GM19455 (cell line): ENCODE results near the gene HOMER2.
"Not testable (repeated sequence)": the region's sequence is repeated elsewhere in the genome, so short reads cannot be mapped to it uniquely, and the experiment has no call there.

Experiments
- ATAC-seq: cut with Tn5 transposase; IDR thresholded peaks from one replicate; pipeline ENCODE4 v1.9.1; 2021; ENCODE audit not compliant: unreplicated experiment

HOMER2 gene

GRCh38 chr15:82966671-82967071 lies 14.2 kb upstream of the HOMER2 start:
- ATAC-seq: peak; percentile 90

- ATAC-seq: no peak
Measured at GRCh38 chr15:82964890-82965289, 12.4 kb upstream of the HOMER2 start.

- no peak for ATAC-seq
Measured at GRCh38 chr15:82963471-82964341, 11.2 kb upstream of the HOMER2 start.

GRCh38 chr15:82960766-82961165 lies 8.2 kb upstream of the HOMER2 start:
- ATAC-seq: no peak

GRCh38 chr15:82959423-82959822 lies 6.9 kb upstream of the HOMER2 start:
- ATAC-seq: no peak

GRCh38 chr15:82958638-82959037 lies 6.1 kb upstream of the HOMER2 start:
- no peak for ATAC-seq

GRCh38 chr15:82951472-82952157 lies 905 bp downstream of the HOMER2 start:
- no peak for ATAC-seq

- no peak for ATAC-seq
Measured at GRCh38 chr15:82950746-82951370, 1.7 kb downstream of the HOMER2 start.

GRCh38 chr15:82950295-82950694 lies 2.2 kb downstream of the HOMER2 start:
- no peak for ATAC-seq

- ATAC-seq: no peak
Measured at GRCh38 chr15:82946155-82946701, 6.3 kb downstream of the HOMER2 start.

GRCh38 chr15:82945326-82945725 lies 7.2 kb downstream of the HOMER2 start:
- no peak for ATAC-seq

GRCh38 chr15:82944821-82945220 lies 7.7 kb downstream of the HOMER2 start:
- no peak for ATAC-seq

- ATAC-seq: no peak
Measured at GRCh38 chr15:82944056-82944455, 8.5 kb downstream of the HOMER2 start.

- no peak for ATAC-seq
Measured at GRCh38 chr15:82943176-82943575, 9.3 kb downstream of the HOMER2 start.

- ATAC-seq: no peak
Measured at GRCh38 chr15:82942691-82943090, 9.8 kb downstream of the HOMER2 start.

- not testable (repeated sequence) for ATAC-seq
Measured at GRCh38 chr15:82939678-82940077, 12.8 kb downstream of the HOMER2 start.

GRCh38 chr15:82937712-82938058 lies 14.8 kb downstream of the HOMER2 start:
- no peak for ATAC-seq

- no peak for ATAC-seq
Measured at GRCh38 chr15:82936966-82937711, 15.4 kb downstream of the HOMER2 start.

- no peak for ATAC-seq
Measured at GRCh38 chr15:82935382-82935781, 17.1 kb downstream of the HOMER2 start.

GRCh38 chr15:82934100-82934880 lies 18.2 kb downstream of the HOMER2 start:
- no peak for ATAC-seq
